Measurements from ENCODE around the gene PELO.

Gene PELO

DNA sequence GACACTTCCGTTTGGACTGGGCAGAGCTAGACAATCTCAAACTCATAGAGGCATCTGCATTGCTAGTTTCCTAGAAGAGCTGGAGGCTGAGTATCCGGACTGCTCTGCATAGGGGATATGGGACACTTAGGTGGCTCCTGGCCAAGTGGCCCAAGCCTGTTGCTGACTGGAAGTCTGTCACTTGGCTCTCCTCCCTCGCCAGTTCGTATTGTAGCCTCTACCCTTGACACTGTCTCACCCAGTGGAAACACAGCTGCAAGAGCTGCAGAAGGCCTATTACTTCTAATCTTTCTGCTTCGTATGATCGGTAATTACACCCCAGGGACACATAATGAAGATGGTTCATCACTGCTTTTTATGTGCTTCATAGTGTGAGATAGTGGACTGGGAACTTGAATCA, 34.7 kb downstream of the PELO start:
- no peaks in the 10 kb centered on the region for H3K4me1 ChIP-seq (ENCODE audit: control insufficient read depth, insufficient read depth, low read length, poor library complexity, severe bottlenecking)
- no peak for DNase-seq
- H3K36me3 ChIP-seq (ENCODE audit: control insufficient read depth, insufficient read depth, low read length) = no peaks in the 10 kb centered on the region
- H3K27ac ChIP-seq (ENCODE audit: insufficient read depth, low read length, poor library complexity, severe bottlenecking) = no peak overlapping the region
- H3K9me3 ChIP-seq (ENCODE audit: control insufficient read depth, low read length) = no peaks in the 10 kb centered on the region
- no peak overlapping the region for H3K4me3 ChIP-seq (ENCODE audit: insufficient read depth, low read depth, low read length, poor library complexity, severe bottlenecking)
- H3K27me3 ChIP-seq (replicated peaks; ENCODE audit: control insufficient read depth, insufficient read depth, low read length, poor library complexity, severe bottlenecking) = no peaks in the 10 kb centered on the region

DNA sequence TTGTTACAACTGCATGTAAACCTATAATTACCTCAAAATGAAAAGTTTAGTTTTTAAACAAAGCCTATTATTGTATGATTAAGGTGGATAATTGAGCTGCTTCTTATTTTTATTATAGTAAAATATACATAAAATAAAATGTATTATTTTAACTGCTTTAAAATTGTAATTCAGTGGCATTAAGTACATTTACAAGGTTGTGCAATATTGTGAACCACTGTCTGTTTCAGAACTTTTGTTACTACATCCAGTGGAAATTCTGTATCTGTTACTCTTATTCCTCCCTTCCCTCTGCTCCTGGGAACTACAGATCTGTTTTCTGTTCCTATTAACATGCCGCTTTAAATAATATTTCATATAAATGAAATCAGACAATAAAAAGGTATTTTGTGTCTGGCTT, 37.1 kb downstream of the PELO start:
- Histone ChIP-seq H3K27me3 (replicated peaks; ENCODE audit: control insufficient read depth, insufficient read depth, low read length, poor library complexity, severe bottlenecking) (no peaks in the 10 kb centered on the region), H3K4me3 (ENCODE audit: insufficient read depth, low read depth, low read length, poor library complexity, severe bottlenecking) (no peak overlapping the region), H3K9me3 (ENCODE audit: control insufficient read depth, low read length) (no peaks in the 10 kb centered on the region), H3K27ac (ENCODE audit: insufficient read depth, low read length, poor library complexity, severe bottlenecking) (no peak overlapping the region), H3K4me1 (ENCODE audit: control insufficient read depth, insufficient read depth, low read length, poor library complexity, severe bottlenecking) (no peaks in the 10 kb centered on the region), H3K36me3 (ENCODE audit: control insufficient read depth, insufficient read depth, low read length) (no peaks in the 10 kb centered on the region)
- DNase-seq = no peak

DNA sequence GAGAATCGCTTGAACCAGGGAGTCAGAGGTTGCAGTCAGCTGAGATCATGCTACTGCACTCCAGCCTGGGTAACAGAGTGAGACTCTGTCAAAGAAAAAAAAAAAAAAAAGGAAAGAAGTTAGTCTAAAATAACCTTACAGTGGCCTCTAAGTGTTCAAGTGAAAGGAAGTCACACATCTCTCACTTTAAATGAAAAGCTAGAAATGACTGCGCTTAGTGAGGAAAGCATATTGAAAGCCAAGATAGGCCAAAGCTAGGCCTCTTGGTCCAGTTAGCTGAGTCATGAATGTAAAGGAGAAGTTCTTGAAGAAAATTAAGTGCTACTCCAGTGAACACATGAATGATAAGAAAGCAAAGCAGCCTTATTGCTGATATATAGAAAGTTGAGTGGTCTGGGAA, 38.1 kb downstream of the PELO start:
- Histone ChIP-seq H3K4me3 (ENCODE audit: insufficient read depth, low read depth, low read length, poor library complexity, severe bottlenecking) (no peak overlapping the region), H3K27me3 (replicated peaks; ENCODE audit: control insufficient read depth, insufficient read depth, low read length, poor library complexity, severe bottlenecking) (no peaks in the 10 kb centered on the region), H3K9me3 (ENCODE audit: control insufficient read depth, low read length) (no peaks in the 10 kb centered on the region), H3K27ac (ENCODE audit: insufficient read depth, low read length, poor library complexity, severe bottlenecking) (no peak overlapping the region), H3K4me1 (ENCODE audit: control insufficient read depth, insufficient read depth, low read length, poor library complexity, severe bottlenecking) (no peaks in the 10 kb centered on the region), H3K36me3 (ENCODE audit: control insufficient read depth, insufficient read depth, low read length) (no peaks in the 10 kb centered on the region)
- DNase-seq = no peak

DNA sequence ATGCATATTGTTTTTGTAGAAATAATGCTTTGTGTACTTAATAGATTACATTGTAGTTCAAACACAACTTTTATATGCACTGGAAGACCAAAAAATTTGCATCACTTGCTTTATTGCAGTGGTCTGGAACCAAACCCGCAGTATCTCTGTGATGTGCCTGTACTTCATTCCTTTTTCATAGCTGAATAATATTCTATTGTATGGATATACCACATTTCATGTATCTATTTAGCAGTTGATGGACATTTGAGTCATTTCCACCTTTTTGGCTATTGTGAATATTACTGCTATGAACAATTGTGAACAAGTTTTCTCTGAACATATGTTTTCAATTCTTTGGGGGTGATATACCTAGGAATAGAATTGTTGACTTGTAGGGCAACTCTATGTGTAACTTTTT, 40.1 kb downstream of the PELO start:
- Histone ChIP-seq H3K27me3 (replicated peaks; ENCODE audit: control insufficient read depth, insufficient read depth, low read length, poor library complexity, severe bottlenecking) (no peaks in the 10 kb centered on the region), H3K9me3 (ENCODE audit: control insufficient read depth, low read length) (no peaks in the 10 kb centered on the region), H3K27ac (ENCODE audit: insufficient read depth, low read length, poor library complexity, severe bottlenecking) (no peak overlapping the region), H3K36me3 (ENCODE audit: control insufficient read depth, insufficient read depth, low read length) (no peaks in the 10 kb centered on the region), H3K4me3 (ENCODE audit: insufficient read depth, low read depth, low read length, poor library complexity, severe bottlenecking) (no peak overlapping the region), H3K4me1 (ENCODE audit: control insufficient read depth, insufficient read depth, low read length, poor library complexity, severe bottlenecking) (no peaks in the 10 kb centered on the region)
- no peak for DNase-seq

DNA sequence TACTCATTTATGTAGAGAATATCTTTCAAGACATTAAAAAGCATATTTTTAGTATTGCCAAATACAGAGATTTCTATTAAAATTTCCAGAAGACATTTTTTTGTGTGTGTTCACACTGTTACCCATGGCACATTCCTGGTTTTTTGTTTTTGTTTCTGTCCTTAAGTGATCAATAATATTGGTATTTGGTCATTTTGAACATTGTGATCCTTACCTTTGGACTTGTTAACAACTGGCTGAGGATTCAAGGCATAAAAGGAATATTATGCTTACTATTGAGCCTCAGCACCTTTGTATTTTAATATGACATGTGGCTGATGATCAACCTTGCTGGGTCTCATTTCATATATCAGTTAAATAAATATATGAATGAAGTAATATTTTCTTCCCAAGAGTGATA, 41.9 kb downstream of the PELO start:
- no peaks in the 10 kb centered on the region for H3K9me3 ChIP-seq (ENCODE audit: control insufficient read depth, low read length)
- DNase-seq = no peak
- H3K36me3 ChIP-seq (ENCODE audit: control insufficient read depth, insufficient read depth, low read length) = no peaks in the 10 kb centered on the region
- H3K27me3 ChIP-seq (replicated peaks; ENCODE audit: control insufficient read depth, insufficient read depth, low read length, poor library complexity, severe bottlenecking) = no peaks in the 10 kb centered on the region
- no peak overlapping the region for H3K4me3 ChIP-seq (ENCODE audit: insufficient read depth, low read depth, low read length, poor library complexity, severe bottlenecking)
- no peaks in the 10 kb centered on the region for H3K4me1 ChIP-seq (ENCODE audit: control insufficient read depth, insufficient read depth, low read length, poor library complexity, severe bottlenecking)
- no peak overlapping the region for H3K27ac ChIP-seq (ENCODE audit: insufficient read depth, low read length, poor library complexity, severe bottlenecking)

DNA sequence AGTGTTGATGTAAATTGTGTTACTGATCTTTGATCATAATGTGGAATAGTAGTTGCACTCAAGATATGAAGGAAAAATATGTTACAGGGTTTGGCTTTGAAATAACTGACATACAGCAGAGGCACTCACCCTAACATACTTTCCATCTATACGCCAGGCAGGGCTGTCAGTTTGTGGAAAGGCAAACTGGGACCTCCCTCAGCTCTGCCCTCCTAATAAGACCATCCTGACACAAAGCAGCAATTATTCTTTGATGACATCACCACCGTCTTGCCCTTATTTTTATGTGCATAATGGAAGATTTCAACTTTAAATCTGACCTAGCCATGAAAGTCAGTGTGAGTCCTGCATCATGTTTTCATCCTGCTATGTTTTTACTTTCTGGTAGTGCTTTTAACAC, 42.9 kb downstream of the PELO start:
- Histone ChIP-seq H3K4me1 (ENCODE audit: control insufficient read depth, insufficient read depth, low read length, poor library complexity, severe bottlenecking) (no peaks in the 10 kb centered on the region), H3K9me3 (ENCODE audit: control insufficient read depth, low read length) (no peaks in the 10 kb centered on the region)

DNA sequence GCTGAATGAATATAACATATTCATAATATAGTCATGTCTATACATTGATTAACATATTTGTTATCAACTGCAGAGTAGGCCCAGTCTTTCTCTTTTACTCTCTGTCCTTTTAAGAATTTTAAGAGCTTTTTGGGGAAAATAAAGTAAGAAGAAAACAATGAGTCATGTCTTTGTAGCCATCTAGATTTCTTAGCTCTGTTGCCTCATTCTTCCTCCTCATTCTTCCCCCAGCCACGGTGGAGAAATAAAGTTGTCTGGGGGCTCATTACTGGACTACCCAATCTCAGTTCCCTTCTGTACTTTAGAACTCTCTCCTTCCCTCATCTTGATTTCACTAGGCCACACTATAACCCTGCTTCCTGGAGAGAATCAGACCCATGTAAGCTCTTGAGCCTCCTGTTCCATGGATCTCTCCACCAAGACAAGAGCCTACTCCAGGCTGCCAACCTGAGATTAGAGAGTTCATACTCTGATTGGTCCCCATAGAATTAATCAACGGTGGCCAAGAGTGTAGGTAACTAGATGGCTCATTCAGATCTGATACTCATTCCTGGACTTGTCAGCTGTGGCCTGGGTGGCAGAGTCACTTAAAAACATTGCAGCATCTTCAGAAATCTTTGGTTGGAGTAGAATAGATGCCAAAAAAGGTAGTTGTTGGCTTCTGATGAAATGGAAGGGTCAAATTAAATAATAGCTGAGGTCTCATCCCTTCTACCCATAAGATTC, 44.2 kb downstream of the PELO start:
- Histone ChIP-seq H3K27me3 (replicated peaks; ENCODE audit: control insufficient read depth, insufficient read depth, low read length, poor library complexity, severe bottlenecking) (no peaks in the 10 kb centered on the region), H3K4me1 (ENCODE audit: control insufficient read depth, insufficient read depth, low read length, poor library complexity, severe bottlenecking) (no peaks in the 10 kb centered on the region), H3K4me3 (ENCODE audit: insufficient read depth, low read depth, low read length, poor library complexity, severe bottlenecking) (no peak overlapping the region), H3K9me3 (ENCODE audit: control insufficient read depth, low read length) (no peaks in the 10 kb centered on the region), H3K27ac (ENCODE audit: insufficient read depth, low read length, poor library complexity, severe bottlenecking) (no peak overlapping the region), H3K36me3 (ENCODE audit: control insufficient read depth, insufficient read depth, low read length) (no peaks in the 10 kb centered on the region)
- no peak for DNase-seq

More for the DNA sequence above, 42.9 kb downstream of the PELO start:
- H3K4me3 ChIP-seq (ENCODE audit: insufficient read depth, low read depth, low read length, poor library complexity, severe bottlenecking) = no peak overlapping the region
- DNase-seq = no peak
- H3K27me3 ChIP-seq (replicated peaks; ENCODE audit: control insufficient read depth, insufficient read depth, low read length, poor library complexity, severe bottlenecking) = no peaks in the 10 kb centered on the region
- H3K27ac ChIP-seq (ENCODE audit: insufficient read depth, low read length, poor library complexity, severe bottlenecking) = no peak overlapping the region
- H3K36me3 ChIP-seq (ENCODE audit: control insufficient read depth, insufficient read depth, low read length) = no peaks in the 10 kb centered on the region

DNA sequence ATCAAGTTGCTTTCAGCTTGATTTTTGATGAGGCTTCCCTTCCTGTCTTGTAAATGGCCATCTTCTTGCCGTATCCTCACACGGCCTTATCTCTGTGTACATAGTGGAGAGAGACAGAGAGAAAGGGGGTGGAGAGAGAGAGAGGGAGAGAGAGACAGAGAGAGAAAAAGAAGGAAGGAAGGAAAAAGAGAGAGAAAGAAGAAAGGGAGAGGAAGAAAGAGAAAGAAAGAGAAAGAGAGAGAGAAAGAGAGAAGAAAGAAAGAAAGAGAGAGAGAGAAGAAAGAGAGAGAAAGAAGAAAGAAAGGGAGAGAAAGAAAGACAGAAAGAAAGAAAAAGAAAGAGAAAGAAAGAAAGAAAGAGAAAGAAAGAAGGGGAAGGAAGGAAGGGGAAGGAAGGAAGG, 46.6 kb downstream of the PELO start:
- H3K4me3 ChIP-seq (ENCODE audit: insufficient read depth, low read depth, low read length, poor library complexity, severe bottlenecking) = no peak overlapping the region
- no peaks in the 10 kb centered on the region for H3K36me3 ChIP-seq (ENCODE audit: control insufficient read depth, insufficient read depth, low read length)
- no peak for DNase-seq
- no peaks in the 10 kb centered on the region for H3K4me1 ChIP-seq (ENCODE audit: control insufficient read depth, insufficient read depth, low read length, poor library complexity, severe bottlenecking)
- H3K27ac ChIP-seq (ENCODE audit: insufficient read depth, low read length, poor library complexity, severe bottlenecking) = no peak overlapping the region
- H3K9me3 ChIP-seq (ENCODE audit: control insufficient read depth, low read length) = no peaks in the 10 kb centered on the region
- no peaks in the 10 kb centered on the region for H3K27me3 ChIP-seq (replicated peaks; ENCODE audit: control insufficient read depth, insufficient read depth, low read length, poor library complexity, severe bottlenecking)

DNA sequence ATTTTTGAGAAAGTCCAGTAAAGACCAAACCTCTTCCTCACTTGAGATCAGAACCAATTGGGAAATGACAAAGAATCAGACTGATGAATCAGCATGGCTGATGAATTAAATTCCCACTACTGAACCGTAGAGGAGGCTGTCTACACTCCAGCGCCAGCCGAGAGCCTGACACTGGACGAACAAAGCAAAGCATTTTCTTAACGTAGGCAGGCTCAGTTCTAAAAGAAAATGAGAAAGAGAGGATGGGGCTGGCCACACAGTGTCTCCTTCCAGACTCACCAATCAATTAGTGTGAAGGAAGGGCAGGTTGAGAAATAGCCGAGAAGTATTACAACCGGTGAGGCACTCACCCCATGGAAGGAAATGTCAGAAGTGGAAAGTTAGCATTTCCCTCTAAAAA, 49.4 kb downstream of the PELO start:
- H3K36me3 ChIP-seq (ENCODE audit: control insufficient read depth, insufficient read depth, low read length) = no peaks in the 10 kb centered on the region
- DNase-seq = no peak
- H3K4me1 ChIP-seq (ENCODE audit: control insufficient read depth, insufficient read depth, low read length, poor library complexity, severe bottlenecking) = no peaks in the 10 kb centered on the region
- H3K9me3 ChIP-seq (ENCODE audit: control insufficient read depth, low read length) = no peaks in the 10 kb centered on the region
- no peak overlapping the region for H3K27ac ChIP-seq (ENCODE audit: insufficient read depth, low read length, poor library complexity, severe bottlenecking)
- H3K27me3 ChIP-seq (replicated peaks; ENCODE audit: control insufficient read depth, insufficient read depth, low read length, poor library complexity, severe bottlenecking) = no peaks in the 10 kb centered on the region
- H3K4me3 ChIP-seq (ENCODE audit: insufficient read depth, low read depth, low read length, poor library complexity, severe bottlenecking) = no peak overlapping the region

Data from effector memory CD4-positive, alpha-beta T cell (primary cell).